HG03521 (cell line): ENCODE measurements around the gene TBR1.

Experiments used
- ATAC-seq: cut with Tn5 transposase; IDR thresholded peaks from one replicate; pipeline ENCODE4 v1.9.1; 2021; ENCODE audit warnings: mild to moderate bottlenecking, moderate library complexity; ENCODE audit not compliant: unreplicated experiment

The TBR1 gene

GRCh38 chr2:161426922-161427663 lies 11.0 kb downstream of the TBR1 start:
- no peak for ATAC-seq

GRCh38 chr2:161427664-161428587 lies 11.8 kb downstream of the TBR1 start:
- ATAC-seq = no peak

GRCh38 chr2:161430386-161430785 lies 14.3 kb downstream of the TBR1 start:
- no peak for ATAC-seq

DNA sequence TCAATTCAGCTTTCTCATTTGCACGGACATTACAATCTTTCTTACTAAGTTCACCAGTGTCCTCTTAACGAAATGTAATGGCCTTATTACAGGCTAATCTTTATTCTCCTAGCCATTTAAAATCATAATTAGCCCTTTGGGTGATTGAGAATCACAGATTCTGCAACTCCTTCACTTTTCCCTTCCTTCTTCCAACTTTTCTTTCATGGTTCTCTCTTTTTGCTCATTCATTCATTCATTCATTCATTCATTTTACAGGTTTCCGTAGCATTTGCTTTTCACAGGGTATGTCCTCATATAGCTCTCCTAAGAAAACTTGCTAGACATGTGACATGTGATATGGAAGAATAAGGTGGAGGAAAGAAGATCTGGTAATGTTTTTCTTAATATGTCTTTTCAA lies 16.0 kb downstream of the TBR1 start:
- ATAC-seq = no peak

GRCh38 chr2:161434118-161434517 lies 18.0 kb downstream of the TBR1 start:
- no peak for ATAC-seq

- no peak for ATAC-seq
Measured at GRCh38 chr2:161436411-161436810, 20.3 kb downstream of the TBR1 start.

GRCh38 chr2:161438598-161438997 lies 22.5 kb downstream of the TBR1 start:
- ATAC-seq = no peak

GRCh38 chr2:161445097-161445496 lies 29.0 kb downstream of the TBR1 start:
- no peak for ATAC-seq

- ATAC-seq = no peak
Measured at GRCh38 chr2:161448431-161448830, 32.3 kb downstream of the TBR1 start.

- ATAC-seq = no peak
Measured at GRCh38 chr2:161471631-161472030, 55.5 kb downstream of the TBR1 start.

GRCh38 chr2:161474920-161475319 lies 58.8 kb downstream of the TBR1 start:
- ATAC-seq = no peak
